NCI-H69 (cell line): ENCODE data around the gene ATP8A2.
"Not testable (repeated sequence)": the region's sequence is repeated elsewhere in the genome, so short reads cannot be mapped to it uniquely, and the experiment has no call there.

Experiments
- DNase-seq: peaks from one replicate; lab custom pipeline; 2025; lab: John Stamatoyannopoulos, UW

The ATP8A2 gene

GRCh38 chr13:25463496-25463895 is 91.7 kb downstream of the ATP8A2 start:
- no peak for DNase-seq

DNA sequence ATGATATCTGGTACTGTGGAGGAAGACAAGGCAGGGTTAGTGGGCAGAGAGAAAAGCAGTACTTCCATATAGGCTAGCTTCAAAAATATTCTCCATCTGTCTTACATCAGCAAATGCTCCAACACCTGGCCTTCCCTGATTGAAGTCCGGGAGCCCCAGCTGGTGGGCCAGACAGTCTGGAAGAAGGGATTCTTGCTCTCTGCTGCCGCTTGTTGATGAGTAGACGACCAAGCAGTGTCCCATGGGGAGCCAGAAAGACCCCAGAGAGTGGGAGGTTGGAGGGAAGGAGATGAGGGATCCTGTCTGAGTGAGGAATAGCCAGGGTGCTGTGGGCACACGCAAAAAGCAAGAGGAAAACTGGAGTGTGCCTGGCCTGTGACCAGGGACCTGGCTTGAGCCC is 95.1 kb downstream of the ATP8A2 start:
- no peak for DNase-seq

DNA sequence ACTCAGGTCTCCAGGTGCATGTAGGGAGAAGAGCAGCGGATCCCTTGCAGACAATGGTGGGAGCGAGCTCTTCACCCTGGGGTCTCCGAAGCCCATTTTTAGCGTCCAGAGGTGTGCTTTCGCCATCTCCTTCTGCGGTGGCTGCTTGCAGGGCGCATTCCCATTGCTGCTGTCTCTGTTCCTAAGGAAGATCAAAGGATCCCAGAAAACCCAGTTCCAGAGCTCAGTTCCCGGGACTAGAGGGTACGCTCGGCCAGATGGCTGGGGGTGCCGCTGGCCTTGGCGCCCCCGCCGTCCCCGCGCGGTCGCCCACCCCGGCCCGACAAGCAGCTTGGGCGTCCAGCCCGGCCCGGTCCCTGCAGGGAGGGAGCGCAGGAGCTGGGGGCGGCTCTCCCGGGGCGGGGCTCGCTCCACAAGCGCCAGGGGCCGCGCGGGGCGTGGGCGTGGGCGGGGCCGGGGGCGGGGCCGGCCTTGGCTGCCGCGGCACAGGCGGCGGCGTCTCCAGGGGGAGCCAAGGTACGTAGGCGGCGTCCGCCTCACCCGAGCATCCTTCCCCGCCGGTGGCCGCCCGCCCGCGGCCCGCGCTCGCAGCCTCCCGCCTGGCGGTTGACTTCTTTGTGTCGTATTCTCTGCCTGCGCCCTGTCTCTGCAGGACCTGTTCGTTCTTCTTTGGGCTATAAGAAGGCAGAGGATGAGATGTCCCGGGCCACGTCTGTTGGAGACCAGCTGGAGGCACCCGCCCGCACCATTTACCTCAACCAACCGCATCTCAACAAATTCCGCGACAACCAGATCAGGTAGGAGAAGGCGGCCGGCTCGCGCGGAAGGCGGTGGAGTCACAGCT is 96.8 kb downstream of the ATP8A2 start:
- peak; percentile 58 for DNase-seq

GRCh38 chr13:25469169-25469525 is 97.4 kb downstream of the ATP8A2 start:
- DNase-seq: no peak

GRCh38 chr13:25473864-25474263 is 102.1 kb downstream of the ATP8A2 start:
- no peak for DNase-seq

- no peak for DNase-seq
Measured at GRCh38 chr13:25478186-25478585, 106.4 kb downstream of the ATP8A2 start.

GRCh38 chr13:25489238-25489637 is 117.5 kb downstream of the ATP8A2 start:
- no peak for DNase-seq

DNA sequence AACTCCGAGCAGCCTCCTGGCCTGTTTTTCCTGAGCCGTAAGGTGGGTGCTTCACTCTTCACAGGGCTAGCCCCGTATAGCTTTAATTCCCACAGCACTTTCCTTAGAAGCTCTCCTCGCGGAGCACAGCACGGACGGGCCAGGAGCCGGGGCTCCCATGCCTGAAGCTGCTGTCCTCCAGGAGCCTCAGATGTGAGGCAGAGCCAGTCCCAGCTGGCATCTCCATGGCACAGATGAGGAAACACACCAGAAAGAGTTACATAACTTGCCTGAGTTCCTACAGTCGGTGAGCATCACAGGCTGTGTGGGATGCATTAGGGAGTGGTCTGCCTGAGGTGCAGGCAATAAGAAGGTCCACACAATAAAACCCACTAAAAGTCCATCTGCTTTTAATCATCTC is 118.5 kb downstream of the ATP8A2 start:
- DNase-seq: no peak

DNA sequence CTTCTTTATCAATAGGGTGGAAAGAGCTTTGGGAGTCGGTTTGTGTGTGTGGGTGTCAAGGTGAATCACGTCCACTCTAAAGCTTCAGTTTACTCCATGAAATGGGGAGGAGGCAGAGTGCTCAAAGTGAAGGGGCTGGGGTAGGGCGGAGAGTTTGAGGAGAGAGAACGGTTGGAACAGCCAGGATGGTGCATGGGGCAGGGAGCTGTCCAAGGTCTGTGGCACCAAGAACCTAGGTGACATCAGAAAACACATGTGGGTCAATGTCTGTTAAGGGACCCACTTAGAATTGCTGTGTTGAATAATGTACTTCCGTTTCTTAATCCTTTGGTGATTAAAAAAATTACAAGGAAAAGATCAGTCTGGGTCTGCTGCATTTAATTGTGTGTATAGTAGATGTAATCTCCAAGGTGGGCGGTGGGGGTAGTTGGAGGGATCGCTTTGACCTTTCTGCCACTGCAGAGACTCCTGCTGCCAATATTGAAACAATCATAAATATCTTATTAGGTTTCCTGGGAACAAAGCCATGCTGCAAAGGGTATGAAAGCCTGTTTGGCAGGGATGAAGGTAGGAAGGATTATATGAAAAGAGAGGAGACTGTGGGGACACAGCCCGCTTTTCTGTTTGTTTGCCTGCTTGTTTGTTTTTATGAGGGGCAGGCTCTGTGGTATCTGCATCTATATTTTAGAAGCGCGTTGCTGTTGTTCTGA is 122.3 kb downstream of the ATP8A2 start:
- DNase-seq: no peak

DNA sequence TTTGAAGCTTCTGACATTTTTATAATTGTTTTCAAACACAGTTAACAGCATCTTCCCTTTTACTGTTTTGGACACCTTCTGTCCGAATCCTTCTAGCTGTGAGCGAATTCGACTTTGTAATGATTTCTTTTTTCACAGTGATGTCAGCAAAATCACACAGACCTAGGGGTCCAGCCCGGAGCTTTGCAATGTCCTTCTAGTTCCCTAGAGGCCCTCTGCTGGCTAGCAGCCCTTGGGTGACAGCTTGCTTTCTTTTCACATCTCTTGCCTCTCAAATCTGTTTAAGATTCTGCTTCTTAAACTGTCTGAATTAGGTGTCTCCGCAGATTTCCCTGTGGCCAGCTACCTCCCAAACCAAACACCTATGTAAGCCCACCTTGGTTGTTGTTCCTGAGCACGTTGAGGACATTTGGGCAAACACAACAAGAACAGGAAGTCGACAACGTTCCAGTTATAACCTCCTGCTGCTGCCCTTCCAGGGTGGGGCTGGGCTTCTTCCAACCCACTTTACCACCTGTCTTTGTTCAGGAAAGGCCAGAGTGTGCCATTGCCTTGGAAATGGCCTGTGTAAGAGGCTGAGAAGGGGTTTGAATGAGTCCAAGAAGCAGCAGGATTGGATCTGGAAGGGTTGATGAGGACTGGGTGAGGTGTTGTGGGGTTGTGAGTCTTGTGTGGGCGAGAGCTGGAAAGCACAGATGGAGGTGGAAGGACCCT is 123.1 kb downstream of the ATP8A2 start:
- no peak for DNase-seq

DNA sequence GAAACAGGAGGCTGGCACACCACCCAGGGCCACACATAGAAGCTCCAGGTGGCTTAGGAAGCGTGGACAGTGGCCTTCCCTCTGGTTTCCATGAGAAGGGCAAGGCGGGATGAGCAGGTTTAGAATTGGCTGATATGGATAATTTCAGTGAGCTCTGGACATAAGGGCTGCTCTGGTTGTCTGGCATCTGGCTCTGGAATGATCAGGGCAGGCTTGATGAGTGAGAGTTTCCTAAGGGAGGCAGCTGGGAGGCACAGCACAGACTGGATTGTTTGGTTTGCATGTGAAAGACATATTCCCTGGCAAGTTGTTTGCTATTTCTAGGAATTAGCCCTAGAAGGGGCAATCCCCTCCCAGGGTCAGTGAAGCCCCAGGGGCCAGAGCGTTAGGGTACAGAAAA is 129.5 kb downstream of the ATP8A2 start:
- DNase-seq: no peak

- DNase-seq: no peak
Measured at GRCh38 chr13:25502031-25502430, 130.3 kb downstream of the ATP8A2 start.

GRCh38 chr13:25502551-25502950 is 130.8 kb downstream of the ATP8A2 start:
- DNase-seq: no peak

GRCh38 chr13:25503856-25504255 is 132.1 kb downstream of the ATP8A2 start:
- DNase-seq: no peak

DNA sequence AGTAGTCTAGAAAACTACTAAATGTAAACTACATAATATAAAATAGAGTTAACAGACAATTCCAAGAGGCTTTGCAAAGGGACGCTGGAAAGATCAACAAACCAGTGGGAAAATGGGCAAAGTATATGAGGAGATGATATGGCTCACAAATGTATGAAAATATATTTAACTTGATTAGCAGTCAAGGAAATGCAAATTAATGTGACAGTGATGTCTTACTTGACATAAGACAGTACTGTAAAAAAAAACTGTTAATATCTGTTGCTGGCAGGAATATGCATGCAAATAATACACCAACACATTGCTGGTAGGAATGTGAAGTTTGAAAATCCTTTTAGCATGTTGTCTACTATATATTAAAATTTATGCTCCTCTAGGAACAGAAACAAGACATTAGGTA is 136.1 kb downstream of the ATP8A2 start:
- no peak for DNase-seq

- not testable (repeated sequence) for DNase-seq
Measured at GRCh38 chr13:25513060-25513459, 141.3 kb downstream of the ATP8A2 start.

GRCh38 chr13:25518441-25518840 is 146.7 kb downstream of the ATP8A2 start:
- DNase-seq: no peak

GRCh38 chr13:25525884-25526283 is 154.1 kb downstream of the ATP8A2 start:
- no peak for DNase-seq

DNA sequence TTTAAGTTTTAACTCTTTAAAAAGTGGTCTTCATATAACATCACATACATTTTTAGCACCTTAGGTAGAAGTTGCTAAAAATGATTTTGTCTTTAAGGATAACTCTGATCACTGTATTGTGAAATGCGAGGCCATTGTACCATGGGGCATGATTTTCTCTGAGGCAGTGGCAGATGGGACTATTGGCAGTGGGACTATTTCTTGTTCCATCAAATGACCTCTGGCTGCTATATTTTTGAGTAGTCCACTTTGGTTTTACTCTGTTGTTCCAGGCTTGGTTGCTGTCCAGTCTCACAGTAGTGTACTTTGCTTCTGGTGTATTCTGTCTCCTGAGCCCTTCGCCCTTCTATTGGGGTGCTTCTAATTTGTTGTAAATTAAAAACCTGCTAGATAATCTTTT is 156.5 kb downstream of the ATP8A2 start:
- no peak for DNase-seq

GRCh38 chr13:25529425-25529824 is 157.7 kb downstream of the ATP8A2 start:
- DNase-seq: no peak

DNA sequence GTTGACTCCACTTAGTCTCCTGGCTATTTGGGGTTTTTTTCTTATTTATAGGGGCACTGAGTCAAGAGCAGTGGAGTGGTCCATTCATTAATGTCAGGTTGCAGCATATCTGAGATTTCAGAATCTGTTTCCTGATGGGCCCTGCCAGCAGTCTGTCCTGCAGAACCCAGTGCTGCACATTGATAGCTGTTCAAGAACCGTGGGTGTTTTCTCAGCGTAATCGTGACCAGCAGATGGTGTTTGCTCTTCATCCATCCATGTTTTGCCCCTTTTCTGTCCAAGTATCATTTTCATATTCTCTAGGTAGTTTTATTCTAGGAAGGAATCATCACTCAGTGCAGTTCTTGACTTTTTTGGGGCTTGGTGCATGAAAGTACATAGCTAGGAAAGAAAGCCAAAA is 166.5 kb downstream of the ATP8A2 start:
- DNase-seq: no peak

- no peak for DNase-seq
Measured at GRCh38 chr13:25541434-25542123, 169.8 kb downstream of the ATP8A2 start.
